ENCODE measurements around the gene CCT4.
"Not testable (repeated sequence)": the region's sequence is repeated elsewhere in the genome, so short reads cannot be mapped to it uniquely, and the experiment has no call there.

Gene CCT4

GRCh38 chr2:61879351-61879750, 9.1 kb downstream of the CCT4 start:
- in situ Hi-C loops (cut with MboI; ENCODE audit: low sequenced_read_pairs) = not testable (repeated sequence)

- in situ Hi-C loops (cut with MboI; ENCODE audit: low sequenced_read_pairs) = no loop called here
Observed at GRCh38 chr2:61878761-61879160, 9.7 kb downstream of the CCT4 start.

GRCh38 chr2:61877571-61878245, 10.7 kb downstream of the CCT4 start:
- in situ Hi-C loops (cut with MboI; ENCODE audit: low sequenced_read_pairs) = no loop called here

GRCh38 chr2:61876400-61876799, 12.1 kb downstream of the CCT4 start:
- in situ Hi-C loops (cut with MboI; ENCODE audit: low sequenced_read_pairs) = no loop called here

GRCh38 chr2:61866482-61867089, 21.9 kb downstream of the CCT4 start:
- in situ Hi-C loops (cut with MboI; ENCODE audit: low sequenced_read_pairs) = not testable (repeated sequence)

- in situ Hi-C loops (cut with MboI; ENCODE audit: low sequenced_read_pairs) = no loop called here
Observed at GRCh38 chr2:61862085-61862484, 26.4 kb downstream of the CCT4 start.

- in situ Hi-C loops (cut with MboI; ENCODE audit: low sequenced_read_pairs) = no loop called here
Observed at GRCh38 chr2:61857224-61857623, 31.2 kb downstream of the CCT4 start.

- in situ Hi-C loops (cut with MboI; ENCODE audit: low sequenced_read_pairs) = no loop called here
Observed at GRCh38 chr2:61855318-61855613, 33.2 kb downstream of the CCT4 start.

- in situ Hi-C loops (cut with MboI; ENCODE audit: low sequenced_read_pairs) = no loop called here
Observed at GRCh38 chr2:61854564-61855317, 33.7 kb downstream of the CCT4 start.

GRCh38 chr2:61853847-61854563, 34.5 kb downstream of the CCT4 start, which contains the start of gene FAM161A:
Gene FAM161A, minus strand, starts transcription at chr2:61854060. Its CDS starts 19 bp downstream, at chr2:61854041.
- in situ Hi-C loops (cut with MboI; ENCODE audit: low sequenced_read_pairs) = no loop called here

- in situ Hi-C loops (cut with MboI; ENCODE audit: low sequenced_read_pairs) = no loop called here
Observed at GRCh38 chr2:61853086-61853846, 35.2 kb downstream of the CCT4 start.

- in situ Hi-C loops (cut with MboI; ENCODE audit: low sequenced_read_pairs) = not testable (repeated sequence)
Observed at GRCh38 chr2:61851270-61851669, 37.2 kb downstream of the CCT4 start.

- in situ Hi-C loops (cut with MboI; ENCODE audit: low sequenced_read_pairs) = no loop called here
Observed at GRCh38 chr2:61845320-61845719, 43.1 kb downstream of the CCT4 start.

- in situ Hi-C loops (cut with MboI; ENCODE audit: low sequenced_read_pairs) = no loop called here
Observed at GRCh38 chr2:61841286-61841685, 47.2 kb downstream of the CCT4 start.

GRCh38 chr2:61834893-61835292, 53.6 kb downstream of the CCT4 start:
- in situ Hi-C loops (cut with MboI; ENCODE audit: low sequenced_read_pairs) = no loop called here

GRCh38 chr2:61833971-61834370, 54.5 kb downstream of the CCT4 start:
- in situ Hi-C loops (cut with MboI; ENCODE audit: low sequenced_read_pairs) = no loop called here

- in situ Hi-C loops (cut with MboI; ENCODE audit: low sequenced_read_pairs) = no loop called here
Observed at GRCh38 chr2:61832183-61832841, 56.1 kb downstream of the CCT4 start.

- in situ Hi-C loops (cut with MboI; ENCODE audit: low sequenced_read_pairs) = no loop called here
Observed at GRCh38 chr2:61822255-61822654, 66.2 kb downstream of the CCT4 start.

Measured in hTERT RPE-1 (cell line).